Activated CD4-positive, alpha-beta T cell treated with anti-CD3 and anti-CD28 coated beads, Interleukin-2, amount 10 ng/mL, durations not matched to agents 24 days and 14 days (primary cell): Measurements from ENCODE around the gene TOB2. TPM values are rescaled to one million over a fixed set of nuclear protein-coding genes. Genes with fewer than 3 reads are reported as not detected.
"Not testable (repeated sequence)": the region's sequence is repeated elsewhere in the genome, so short reads cannot be mapped to it uniquely, and the experiment has no call there.

ENCODE experiments used
- DNase-seq: peaks from one replicate; pipeline ENCODE4 v3.0.0; 2022
- H3K27ac Mint-ChIP-seq: one replicate; pipeline ENCODE4 v1.8.0; 2022; ENCODE audit warnings: mild to moderate bottlenecking, mixed read lengths
- H3K27me3 Mint-ChIP-seq: one replicate; pipeline ENCODE4 v1.8.0; 2022; ENCODE audit warnings: mixed read lengths
- H3K36me3 Mint-ChIP-seq: one replicate; pipeline ENCODE4 v1.8.0; 2022; ENCODE audit warnings: low read depth, mild to moderate bottlenecking, mixed read lengths
- H3K4me1 Mint-ChIP-seq: one replicate; pipeline ENCODE4 v1.8.0; 2021; ENCODE audit warnings: mixed read lengths
- H3K4me3 Mint-ChIP-seq: one replicate; pipeline ENCODE4 v1.8.0; 2022; ENCODE audit warnings: mild to moderate bottlenecking, moderate library complexity, mixed read lengths
- H3K9me3 Mint-ChIP-seq: one replicate; pipeline ENCODE4 v1.8.0; 2021; ENCODE audit warnings: mixed read lengths
- intact Hi-C: fragments of 100-400 bp; cut with micrococcal nuclease; formaldehyde crosslinking; loops from one replicate; pipeline ENCODE4 v1.15.1; 2023
- total RNA-seq: library from RNA; stranded (reverse); gene quantifications from 2 replicates; pipeline ENCODE4 v1.2.3, GENCODE V29; 2022

TOB2 gene
- total RNA-seq, 1 donor from 2014 or later: 41.4 TPM

GRCh38 chr22:41402851-41403250 lies 43.8 kb downstream of the TOB2 start:
- not testable (repeated sequence) for H3K4me3 Mint-ChIP-seq, H3K36me3 Mint-ChIP-seq, DNase-seq, H3K27ac Mint-ChIP-seq, H3K9me3 Mint-ChIP-seq, H3K27me3 Mint-ChIP-seq
- H3K4me1 Mint-ChIP-seq: peaks cover 11% of the 10 kb centered on the region
- intact Hi-C loops: loop anchor here (1.0 kb wide), 2 partner anchors 114 to 123 kb away; no protein-coding TSS in a partner anchor

GRCh38 chr22:41401781-41402648 lies 44.6 kb downstream of the TOB2 start:
- no peak for DNase-seq
- H3K36me3 Mint-ChIP-seq: no peaks in the 10 kb centered on the region
- H3K27me3 Mint-ChIP-seq: no peaks in the 10 kb centered on the region
- H3K4me1 Mint-ChIP-seq: peaks cover 11% of the 10 kb centered on the region
- H3K27ac Mint-ChIP-seq: no peak overlapping the region
- H3K9me3 Mint-ChIP-seq: no peaks in the 10 kb centered on the region
- intact Hi-C loops: no loop called here
- no peak overlapping the region for H3K4me3 Mint-ChIP-seq

- Mint-ChIP-seq H3K4me3 (no peak overlapping the region), H3K4me1 (peaks cover 4% of the 10 kb centered on the region), H3K9me3 (no peaks in the 10 kb centered on the region), H3K27me3 (no peaks in the 10 kb centered on the region), H3K27ac (no peak overlapping the region), H3K36me3 (no peaks in the 10 kb centered on the region)
- intact Hi-C loops: no loop called here
- no peak for DNase-seq
Measured at GRCh38 chr22:41398921-41399320, 47.7 kb downstream of the TOB2 start.

GRCh38 chr22:41397143-41397811 lies 49.3 kb downstream of the TOB2 start:
- no peaks in the 10 kb centered on the region for H3K27me3 Mint-ChIP-seq

GRCh38 chr22:41395531-41396240 lies 50.9 kb downstream of the TOB2 start:
- no peaks in the 10 kb centered on the region for H3K9me3 Mint-ChIP-seq
- no peak for DNase-seq
- H3K27me3 Mint-ChIP-seq: no peaks in the 10 kb centered on the region
- no peak overlapping the region for H3K4me3 Mint-ChIP-seq
- no peak overlapping the region for H3K27ac Mint-ChIP-seq
- H3K36me3 Mint-ChIP-seq: no peaks in the 10 kb centered on the region
- H3K4me1 Mint-ChIP-seq: no peaks in the 10 kb centered on the region
- intact Hi-C loops: no loop called here

More at GRCh38 chr22:41397143-41397811, 49.3 kb downstream of the TOB2 start:
- H3K9me3 Mint-ChIP-seq: no peaks in the 10 kb centered on the region
- H3K36me3 Mint-ChIP-seq: no peaks in the 10 kb centered on the region
- no peak overlapping the region for H3K4me3 Mint-ChIP-seq
- intact Hi-C loops: no loop called here
- H3K27ac Mint-ChIP-seq: no peak overlapping the region
- H3K4me1 Mint-ChIP-seq: no peaks in the 10 kb centered on the region
- no peak for DNase-seq

- Mint-ChIP-seq H3K36me3 (peaks cover 3% of the 10 kb centered on the region), H3K9me3 (no peaks in the 10 kb centered on the region), H3K27ac (no peak overlapping the region), H3K4me3 (no peak overlapping the region), H3K27me3 (no peaks in the 10 kb centered on the region), H3K4me1 (no peaks in the 10 kb centered on the region)
- DNase-seq: no peak
- intact Hi-C loops: no loop called here
Measured at GRCh38 chr22:41394012-41394356, 52.6 kb downstream of the TOB2 start.

- Mint-ChIP-seq H3K27me3 (no peaks in the 10 kb centered on the region), H3K4me3 (no peak overlapping the region), H3K9me3 (no peaks in the 10 kb centered on the region), H3K36me3 (peaks cover 3% of the 10 kb centered on the region), H3K27ac (no peak overlapping the region), H3K4me1 (peaks cover 5% of the 10 kb centered on the region)
- DNase-seq: no peak
- intact Hi-C loops: no loop called here
Measured at GRCh38 chr22:41387341-41387740, 59.3 kb downstream of the TOB2 start.

- no peaks in the 10 kb centered on the region for H3K27me3 Mint-ChIP-seq
- no peak overlapping the region for H3K27ac Mint-ChIP-seq
- no peaks in the 10 kb centered on the region for H3K9me3 Mint-ChIP-seq
- no peak for DNase-seq
- H3K36me3 Mint-ChIP-seq: no peaks in the 10 kb centered on the region
- no peak overlapping the region for H3K4me3 Mint-ChIP-seq
- H3K4me1 Mint-ChIP-seq: peaks cover 12% of the 10 kb centered on the region
- intact Hi-C loops: no loop called here
Measured at GRCh38 chr22:41384128-41384527, 62.5 kb downstream of the TOB2 start.

Other genes starting within 250 kb of the TOB2 start
- 53.3 and 55.0 TPM in 2 replicates for gene L3MBTL2, start 241.5 kb downstream of the TOB2 start, total RNA-seq
- 0.33 and 0.47 TPM in 2 replicates for gene CHADL, start 205.9 kb downstream of the TOB2 start, total RNA-seq
- 185 and 187 TPM in 2 replicates for gene RANGAP1, start 160.6 kb downstream of the TOB2 start, total RNA-seq
- gene ZC3H7B, start 145.3 kb downstream of the TOB2 start, total RNA-seq: 69.1 and 70.5 TPM in 2 replicates
- 2.0 and 2.1 TPM in 2 replicates for gene TEF, start 64.9 kb downstream of the TOB2 start, total RNA-seq
- gene PHF5A, start 21.9 kb upstream of the TOB2 start, total RNA-seq: 90.3 and 98.3 TPM in 2 replicates
- gene ACO2, start 22.3 kb upstream of the TOB2 start, total RNA-seq: 103 and 104 TPM in 2 replicates
- gene POLR3H, start 97.7 kb upstream of the TOB2 start, total RNA-seq: 49.2 and 50.6 TPM in 2 replicates
- not detected in 2 replicates for gene CSDC2, start 114.2 kb upstream of the TOB2 start, total RNA-seq
- 19.7 and 23.1 TPM in 2 replicates for gene PMM1, start 143.0 kb upstream of the TOB2 start, total RNA-seq
- 82.2 and 84.9 TPM in 2 replicates for gene DESI1, start 174.2 kb upstream of the TOB2 start, total RNA-seq
- gene XRCC6, start 174.5 kb upstream of the TOB2 start, total RNA-seq: 400 and 414 TPM in 2 replicates
- gene SNU13, start 242.1 kb upstream of the TOB2 start, total RNA-seq: 343 and 345 TPM in 2 replicates